Activated CD8-positive, alpha-beta T cell treated with anti-CD3 and anti-CD28 coated beads for 36 hours (primary cell): ENCODE results near the gene RNF5. TPM values are rescaled to one million over a fixed set of nuclear protein-coding genes. Genes with fewer than 3 reads are reported as not detected.
"Not testable (repeated sequence)": the region's sequence is repeated elsewhere in the genome, so short reads cannot be mapped to it uniquely, and the experiment has no call there.

ENCODE experiments used
- ATAC-seq: fragments of 200-7000 bp; cut with Tn5 transposase; one replicate; pipeline ENCODE4 v1.10.0; 2021; ENCODE audit warnings: mild to moderate bottlenecking, moderate library complexity
- CTCF ChIA-PET: fragments of 350-600 bp; sonication (Branson Sonifier 250); formaldehyde crosslinking; loops from one replicate; lab custom pipeline; 2021; ENCODE audit warnings: antibody characterized with exemption; lab: Charles Lee
- POLR2A ChIA-PET: fragments of 350-600 bp; sonication (Branson Sonifier 250); formaldehyde crosslinking; loops from one replicate; lab custom pipeline; 2021; ENCODE audit warnings: antibody characterized with exemption; lab: Charles Lee
- DNase-seq: peaks from one replicate; pipeline ENCODE4 v3.0.0-alpha.2; 2020
- H3K27ac Mint-ChIP-seq: one replicate; pipeline ENCODE4 v1.8.0; 2021; ENCODE audit warnings: mild to moderate bottlenecking, mixed read lengths
- H3K27me3 Mint-ChIP-seq: one replicate; pipeline ENCODE4 v1.8.0; 2021; ENCODE audit warnings: mixed read lengths
- H3K36me3 Mint-ChIP-seq: one replicate; pipeline ENCODE4 v1.8.0; 2021; ENCODE audit warnings: low read depth, mixed read lengths
- H3K4me1 Mint-ChIP-seq: one replicate; pipeline ENCODE4 v1.8.0; 2021; ENCODE audit warnings: low read depth, mixed read lengths
- H3K4me3 Mint-ChIP-seq: one replicate; pipeline ENCODE4 v1.8.0; 2021; ENCODE audit warnings: mild to moderate bottlenecking, moderate library complexity, mixed read lengths
- H3K9me3 Mint-ChIP-seq: one replicate; pipeline ENCODE4 v1.8.0; 2021; ENCODE audit warnings: mixed read lengths
- intact Hi-C: fragments of 100-400 bp; cut with micrococcal nuclease; formaldehyde crosslinking; loops from one replicate; pipeline ENCODE4 v1.10.0; 2022
- total RNA-seq, 2 experiments: library from RNA; stranded (reverse); gene quantifications; one replicate each; pipeline ENCODE4 v1.2.3, GENCODE V29; 2021
- TF ChIP-seq, protein P1 (sequence below): fragments of 200-600 bp; IDR thresholded peaks from one replicate; pipeline ENCODE4 v1.8.0; 2022; ENCODE audit warnings: antibody characterized with exemption, mild to moderate bottlenecking

RNF5 gene
- total RNA-seq, 2 experiments from 2014 or later: 55.4 to 57.9 TPM

DNA sequence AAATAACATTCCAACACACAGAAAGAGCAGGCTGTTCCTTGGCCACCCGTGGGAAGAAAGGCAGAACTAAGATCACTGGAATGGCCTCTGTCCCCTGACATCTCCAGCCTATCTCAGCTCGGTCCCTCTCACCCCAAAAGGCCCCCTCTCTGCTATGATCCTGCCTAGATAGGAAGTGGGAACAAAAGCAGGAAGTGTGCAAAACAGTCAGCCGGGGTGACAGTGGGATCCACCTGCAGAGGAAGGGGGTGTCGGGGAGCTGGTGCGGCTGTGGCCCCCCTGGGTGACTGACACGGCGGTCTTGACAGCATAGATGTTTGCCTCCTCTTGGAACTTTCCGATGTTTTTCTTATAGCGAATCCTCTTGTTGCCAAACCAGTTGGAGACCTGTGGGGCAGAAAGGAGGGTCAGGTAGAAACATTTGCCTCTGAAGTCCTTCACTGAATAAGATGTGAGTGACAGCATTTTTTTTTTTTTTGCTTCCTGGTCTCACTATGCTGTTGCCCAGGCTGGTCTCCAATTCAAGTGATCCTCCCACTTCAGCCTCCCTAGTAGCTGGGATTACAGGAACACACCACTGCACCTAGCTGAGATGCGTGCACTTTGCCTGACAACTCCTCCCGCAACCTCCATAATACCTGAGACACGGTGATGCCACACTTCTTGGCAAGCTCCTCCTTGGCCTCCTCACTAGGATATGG lies 9.0 kb downstream of the RNF5 start:
- CTCF ChIA-PET: interaction anchor here (0.6 kb wide), 1 partner anchor 219 kb away, joined by 3 read pairs; no protein-coding TSS in a partner anchor
- POLR2A ChIA-PET: interaction anchor here (1.5 to 7.2 kb wide), 2 partner anchors 8 kb away, joined by 4 to 72 read pairs; partner anchors contain the start of genes AGPAT1 and RNF5
- DNase-seq (no peak), ATAC-seq (no peak)
- peak overlapping the region; percentile 95 for H3K4me3 Mint-ChIP-seq
- H3K27ac Mint-ChIP-seq: peak overlapping the region; percentile 92
- H3K36me3 Mint-ChIP-seq: peaks cover 55% of the 10 kb centered on the region
- H3K4me1 Mint-ChIP-seq: peaks cover 47% of the 10 kb centered on the region
- intact Hi-C loops: no loop called here
- TF ChIP-seq, protein P1, sequence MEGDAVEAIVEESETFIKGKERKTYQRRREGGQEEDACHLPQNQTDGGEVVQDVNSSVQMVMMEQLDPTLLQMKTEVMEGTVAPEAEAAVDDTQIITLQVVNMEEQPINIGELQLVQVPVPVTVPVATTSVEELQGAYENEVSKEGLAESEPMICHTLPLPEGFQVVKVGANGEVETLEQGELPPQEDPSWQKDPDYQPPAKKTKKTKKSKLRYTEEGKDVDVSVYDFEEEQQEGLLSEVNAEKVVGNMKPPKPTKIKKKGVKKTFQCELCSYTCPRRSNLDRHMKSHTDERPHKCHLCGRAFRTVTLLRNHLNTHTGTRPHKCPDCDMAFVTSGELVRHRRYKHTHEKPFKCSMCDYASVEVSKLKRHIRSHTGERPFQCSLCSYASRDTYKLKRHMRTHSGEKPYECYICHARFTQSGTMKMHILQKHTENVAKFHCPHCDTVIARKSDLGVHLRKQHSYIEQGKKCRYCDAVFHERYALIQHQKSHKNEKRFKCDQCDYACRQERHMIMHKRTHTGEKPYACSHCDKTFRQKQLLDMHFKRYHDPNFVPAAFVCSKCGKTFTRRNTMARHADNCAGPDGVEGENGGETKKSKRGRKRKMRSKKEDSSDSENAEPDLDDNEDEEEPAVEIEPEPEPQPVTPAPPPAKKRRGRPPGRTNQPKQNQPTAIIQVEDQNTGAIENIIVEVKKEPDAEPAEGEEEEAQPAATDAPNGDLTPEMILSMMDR: no peak
- H3K9me3 Mint-ChIP-seq: no peaks in the 10 kb centered on the region
- no peaks in the 10 kb centered on the region for H3K27me3 Mint-ChIP-seq

DNA sequence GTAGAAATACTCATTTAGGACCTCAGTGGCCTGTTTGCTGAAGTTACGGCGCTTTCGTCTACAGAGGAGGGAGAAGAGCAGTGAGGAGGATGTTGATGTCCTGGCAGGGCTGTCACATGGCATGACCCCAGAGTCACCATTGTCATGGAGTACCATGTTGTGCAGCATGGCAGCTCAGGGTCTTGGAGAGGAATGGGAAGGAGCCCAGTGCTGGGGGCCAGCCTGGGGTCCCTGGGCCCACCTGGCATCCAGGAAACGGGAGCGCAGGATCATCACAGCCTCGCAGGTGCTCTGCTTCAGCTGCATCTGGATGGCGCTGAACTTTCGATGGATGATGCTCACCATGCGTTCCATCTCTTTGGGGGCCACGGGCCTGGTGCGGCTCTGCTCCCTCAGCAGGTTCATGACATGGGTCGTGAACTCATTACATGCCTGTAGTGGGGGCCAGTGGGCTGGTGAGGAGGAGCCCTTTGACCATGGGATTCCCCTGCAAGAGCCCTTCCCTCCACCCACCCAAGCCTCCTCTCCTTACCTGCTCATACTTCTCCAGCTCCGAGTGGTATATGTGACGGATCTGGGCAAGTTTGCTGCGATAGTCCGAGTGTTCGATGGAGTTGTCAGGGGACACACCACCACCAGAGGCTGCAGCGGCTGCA lies 9.6 kb downstream of the RNF5 start:
- ATAC-seq, H3K9me3 Mint-ChIP-seq, H3K27me3 Mint-ChIP-seq, CTCF ChIA-PET, DNase-seq, intact Hi-C loops: not testable (repeated sequence)
- Mint-ChIP-seq H3K27ac (peak overlapping the region; percentile 96), H3K36me3 (peaks cover 50% of the 10 kb centered on the region), H3K4me1 (peaks cover 44% of the 10 kb centered on the region), H3K4me3 (peak overlapping the region; percentile 95)
- POLR2A ChIA-PET: interaction anchor here (1.2 to 7.2 kb wide), 2 partner anchors 9 to 784 kb away, joined by 3 to 72 read pairs; partner anchors contain the start of genes AGPAT1 and RNF5

GRCh38 chr6:32188381-32189068 lies 10.3 kb downstream of the RNF5 start:
- H3K36me3 Mint-ChIP-seq: peaks cover 48% of the 10 kb centered on the region
- no peaks in the 10 kb centered on the region for H3K9me3 Mint-ChIP-seq
- ATAC-seq: no peak

DNA sequence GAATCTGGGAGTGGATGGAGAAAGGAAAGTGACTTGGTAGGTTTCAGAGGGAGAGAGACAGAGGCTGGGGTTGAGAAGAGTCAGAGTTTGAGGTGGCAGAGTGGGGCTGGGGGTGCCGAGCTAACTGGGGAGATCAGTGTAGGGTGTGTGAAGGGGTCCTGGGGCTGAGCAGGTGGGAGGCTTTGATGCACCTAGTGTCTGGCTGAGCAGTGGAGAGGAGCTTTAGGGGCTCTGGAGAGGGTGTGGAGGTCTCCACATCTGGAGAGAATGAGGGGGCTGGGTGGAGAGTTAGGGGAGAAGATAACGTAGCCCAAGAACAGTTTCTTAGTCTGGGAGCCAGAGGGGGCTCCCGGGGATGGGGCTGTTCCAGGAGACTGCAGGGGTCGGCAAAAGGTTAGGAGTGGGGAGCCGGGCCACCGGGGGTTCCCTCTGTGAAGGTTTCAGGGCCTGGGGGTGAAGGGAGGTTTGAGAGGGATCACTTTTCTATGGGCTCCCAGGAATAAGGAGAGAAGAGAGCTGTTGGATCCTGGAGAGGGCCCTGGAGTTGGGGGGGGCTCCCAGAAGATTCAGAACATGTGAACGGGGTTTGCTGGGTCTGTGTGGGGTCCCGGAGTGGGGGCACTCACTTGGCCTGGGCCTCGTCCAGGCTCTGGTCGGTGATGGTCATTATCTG lies 11.0 kb downstream of the RNF5 start:
- H3K4me3 Mint-ChIP-seq: peak overlapping the region; percentile 95
- POLR2A ChIA-PET: interaction anchor here (0.9 to 7.2 kb wide), 3 partner anchors 10 to 783 kb away, joined by 3 to 72 read pairs (median 4); partner anchors contain the start of genes AGPAT1 and RNF5
- CTCF ChIA-PET: interaction anchor here (0.9 kb wide), 1 partner anchor 70 kb away, joined by 3 read pairs; no protein-coding TSS in a partner anchor
- ATAC-seq (no peak), DNase-seq (no peak)
- H3K27ac Mint-ChIP-seq: peak overlapping the region; percentile 96
- H3K9me3 Mint-ChIP-seq: no peaks in the 10 kb centered on the region
- H3K36me3 Mint-ChIP-seq: peaks cover 44% of the 10 kb centered on the region
- no peaks in the 10 kb centered on the region for H3K27me3 Mint-ChIP-seq
- intact Hi-C loops: no loop called here
- peaks cover 47% of the 10 kb centered on the region for H3K4me1 Mint-ChIP-seq
- TF ChIP-seq, protein P1: no peak

More at GRCh38 chr6:32188381-32189068, 10.3 kb downstream of the RNF5 start:
- no peaks in the 10 kb centered on the region for H3K27me3 Mint-ChIP-seq
- ChIA-PET POLR2A (interaction anchor here (1.2 to 7.2 kb wide), 2 partner anchors 10 to 784 kb away, joined by 3 to 72 read pairs; partner anchors contain the start of genes AGPAT1 and RNF5), CTCF (interaction anchor here (0.9 kb wide), 1 partner anchor 70 kb away, joined by 3 read pairs; no protein-coding TSS in a partner anchor)
- peak overlapping the region; percentile 95 for H3K4me3 Mint-ChIP-seq
- H3K4me1 Mint-ChIP-seq: peaks cover 40% of the 10 kb centered on the region
- H3K27ac Mint-ChIP-seq: peak overlapping the region; percentile 96
- no peak for DNase-seq
- intact Hi-C loops: no loop called here
- TF ChIP-seq, protein P1: no peak
